GM18517 (cell line): ENCODE results near the gene SHMT2.

Experiments
- ATAC-seq: cut with Tn5 transposase; IDR thresholded peaks from one replicate; pipeline ENCODE4 v1.9.1; 2021; ENCODE audit warnings: mild to moderate bottlenecking, moderate library complexity; ENCODE audit not compliant: unreplicated experiment

Gene SHMT2

GRCh38 chr12:57196956-57197355 lies 32.6 kb upstream of the SHMT2 start:
- ATAC-seq = no peak

- no peak for ATAC-seq
These were observed 31.2 kb upstream of the SHMT2 start for GRCh38 chr12:57198329-57198728.

GRCh38 chr12:57199191-57199590 lies 30.3 kb upstream of the SHMT2 start:
- ATAC-seq = no peak

GRCh38 chr12:57200497-57200896 lies 29.0 kb upstream of the SHMT2 start:
- ATAC-seq = no peak

DNA sequence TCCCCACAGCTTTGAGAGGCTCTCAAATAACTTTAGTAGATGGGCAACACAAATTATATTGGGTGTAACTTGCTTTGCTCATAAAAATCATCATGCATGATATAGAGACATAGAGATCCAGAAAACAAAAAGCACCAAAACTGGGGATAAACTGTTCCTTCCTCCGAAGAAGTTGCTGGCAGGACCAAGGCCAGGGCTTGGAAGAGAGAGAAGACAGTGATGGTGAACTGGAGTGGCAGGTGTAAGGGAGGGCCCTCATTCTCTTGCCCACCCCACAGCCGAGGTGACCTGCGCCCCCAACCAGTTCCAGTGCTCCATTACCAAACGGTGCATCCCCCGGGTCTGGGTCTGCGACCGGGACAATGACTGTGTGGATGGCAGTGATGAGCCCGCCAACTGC lies 28.3 kb upstream of the SHMT2 start:
- ATAC-seq = no peak

DNA sequence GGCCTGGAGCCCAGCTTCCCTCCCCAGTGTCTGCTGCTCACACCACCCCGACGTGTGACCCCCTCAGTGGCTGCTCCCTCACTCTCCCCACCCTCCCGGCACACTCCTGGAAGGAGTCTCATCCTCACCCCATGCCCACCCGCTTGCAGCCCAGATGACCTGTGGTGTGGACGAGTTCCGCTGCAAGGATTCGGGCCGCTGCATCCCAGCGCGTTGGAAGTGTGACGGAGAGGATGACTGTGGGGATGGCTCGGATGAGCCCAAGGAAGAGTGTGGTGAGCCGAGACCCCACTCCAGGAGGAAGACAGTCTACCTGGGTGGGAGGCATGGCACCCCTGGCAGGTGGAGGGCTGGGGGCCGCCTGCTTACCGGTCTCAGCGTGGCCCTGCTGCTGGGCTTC lies 27.9 kb upstream of the SHMT2 start:
- no peak for ATAC-seq

DNA sequence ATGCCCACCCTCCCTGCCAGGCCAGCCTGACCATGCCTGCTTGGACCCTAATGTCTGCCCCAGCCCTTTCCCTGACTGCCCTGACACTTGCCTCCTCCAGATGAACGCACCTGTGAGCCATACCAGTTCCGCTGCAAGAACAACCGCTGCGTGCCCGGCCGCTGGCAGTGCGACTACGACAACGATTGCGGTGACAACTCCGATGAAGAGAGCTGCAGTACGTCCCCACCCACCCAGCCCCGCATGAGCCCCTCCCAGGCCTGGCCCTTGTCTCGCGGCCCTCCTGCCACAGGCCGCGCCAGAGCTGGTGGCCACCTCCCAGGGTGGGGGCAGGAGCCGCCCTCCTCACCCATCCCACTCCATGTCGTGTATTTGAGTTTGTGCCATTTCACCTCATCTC lies 27.2 kb upstream of the SHMT2 start:
- no peak for ATAC-seq

DNA sequence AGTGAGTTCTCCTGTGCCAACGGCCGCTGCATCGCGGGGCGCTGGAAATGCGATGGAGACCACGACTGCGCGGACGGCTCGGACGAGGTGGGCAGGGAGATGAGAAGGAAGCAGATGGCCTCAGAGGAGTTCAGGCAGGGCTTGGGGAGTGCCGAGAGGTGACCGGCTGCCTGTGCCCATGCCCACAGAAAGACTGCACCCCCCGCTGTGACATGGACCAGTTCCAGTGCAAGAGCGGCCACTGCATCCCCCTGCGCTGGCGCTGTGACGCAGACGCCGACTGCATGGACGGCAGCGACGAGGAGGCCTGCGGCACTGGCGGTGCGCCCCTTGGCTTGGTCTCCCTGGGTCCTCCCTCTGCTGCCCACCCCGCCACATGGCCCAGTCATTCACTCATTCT lies 26.3 kb upstream of the SHMT2 start:
- no peak for ATAC-seq

- ATAC-seq = no peak
These were observed 25.7 kb upstream of the SHMT2 start for GRCh38 chr12:57203791-57204190.

GRCh38 chr12:57204454-57204853 lies 25.1 kb upstream of the SHMT2 start:
- ATAC-seq = no peak

- no peak for ATAC-seq
These were observed 24.3 kb upstream of the SHMT2 start for GRCh38 chr12:57205186-57205585.

DNA sequence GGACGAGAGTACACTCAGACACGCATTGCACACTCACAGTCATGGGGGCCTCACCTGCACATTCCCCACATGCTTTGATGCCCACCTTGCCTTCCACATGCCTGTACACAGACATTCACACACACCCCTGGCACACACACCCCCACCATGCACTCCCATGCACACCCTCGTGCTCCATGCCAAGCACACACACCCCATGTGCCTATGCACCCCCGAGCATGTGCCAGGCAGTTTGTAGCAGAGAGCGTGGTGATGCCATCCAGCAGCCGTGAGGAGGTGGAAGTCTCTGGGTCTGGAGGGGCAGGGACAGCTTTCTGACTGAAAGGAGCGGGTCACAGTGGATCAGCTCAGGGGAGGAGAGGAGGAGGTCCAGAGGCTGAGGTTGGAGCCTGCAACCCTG lies 23.6 kb upstream of the SHMT2 start:
- no peak for ATAC-seq

- no peak for ATAC-seq
These were observed 21.5 kb upstream of the SHMT2 start for GRCh38 chr12:57207731-57208630.

DNA sequence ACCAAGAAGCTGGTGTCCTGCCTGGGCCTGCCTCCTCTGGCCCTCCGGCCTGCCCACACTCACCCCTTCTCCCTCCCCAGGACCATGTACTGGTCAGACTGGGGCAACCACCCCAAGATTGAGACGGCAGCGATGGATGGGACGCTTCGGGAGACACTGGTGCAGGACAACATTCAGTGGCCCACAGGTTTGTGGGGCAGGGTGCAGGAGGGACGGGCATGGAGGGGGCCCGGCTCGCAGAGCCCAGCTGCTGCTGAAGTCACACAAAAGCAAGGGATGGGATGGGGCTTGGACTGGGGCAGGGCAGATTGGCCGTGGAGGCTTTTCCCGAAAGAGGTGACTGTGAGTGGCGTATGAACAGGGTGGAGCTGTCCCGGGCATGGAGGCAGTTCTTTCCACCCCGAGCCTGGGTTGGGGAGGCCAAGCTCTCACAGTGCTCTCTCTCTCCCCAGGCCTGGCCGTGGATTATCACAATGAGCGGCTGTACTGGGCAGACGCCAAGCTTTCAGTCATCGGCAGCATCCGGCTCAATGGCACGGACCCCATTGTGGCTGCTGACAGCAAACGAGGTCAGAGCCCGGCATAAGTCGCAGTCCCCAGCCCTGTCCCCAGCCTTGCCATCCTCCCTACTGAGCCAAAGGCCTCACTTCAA lies 20.8 kb upstream of the SHMT2 start:
- ATAC-seq = no peak

DNA sequence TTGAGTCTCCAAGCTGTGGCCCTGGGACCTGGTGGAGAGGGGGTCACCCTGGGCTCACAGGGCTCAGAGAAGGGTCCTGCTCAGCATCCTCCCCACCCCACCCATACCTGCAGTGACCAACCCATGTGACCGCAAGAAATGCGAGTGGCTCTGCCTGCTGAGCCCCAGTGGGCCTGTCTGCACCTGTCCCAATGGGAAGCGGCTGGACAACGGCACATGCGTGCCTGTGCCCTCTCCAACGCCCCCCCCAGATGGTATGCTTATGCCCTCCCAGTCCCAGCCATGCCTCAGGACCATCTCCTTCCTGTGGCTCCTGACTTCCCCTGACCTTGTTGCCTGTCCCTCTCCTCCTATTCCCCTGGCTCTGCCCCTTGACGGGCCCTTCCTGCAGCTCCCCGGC lies 19.6 kb upstream of the SHMT2 start:
- ATAC-seq = no peak

GRCh38 chr12:57210461-57210860 lies 19.1 kb upstream of the SHMT2 start:
- no peak for ATAC-seq

GRCh38 chr12:57210926-57211692 lies 18.4 kb upstream of the SHMT2 start:
- no peak for ATAC-seq

DNA sequence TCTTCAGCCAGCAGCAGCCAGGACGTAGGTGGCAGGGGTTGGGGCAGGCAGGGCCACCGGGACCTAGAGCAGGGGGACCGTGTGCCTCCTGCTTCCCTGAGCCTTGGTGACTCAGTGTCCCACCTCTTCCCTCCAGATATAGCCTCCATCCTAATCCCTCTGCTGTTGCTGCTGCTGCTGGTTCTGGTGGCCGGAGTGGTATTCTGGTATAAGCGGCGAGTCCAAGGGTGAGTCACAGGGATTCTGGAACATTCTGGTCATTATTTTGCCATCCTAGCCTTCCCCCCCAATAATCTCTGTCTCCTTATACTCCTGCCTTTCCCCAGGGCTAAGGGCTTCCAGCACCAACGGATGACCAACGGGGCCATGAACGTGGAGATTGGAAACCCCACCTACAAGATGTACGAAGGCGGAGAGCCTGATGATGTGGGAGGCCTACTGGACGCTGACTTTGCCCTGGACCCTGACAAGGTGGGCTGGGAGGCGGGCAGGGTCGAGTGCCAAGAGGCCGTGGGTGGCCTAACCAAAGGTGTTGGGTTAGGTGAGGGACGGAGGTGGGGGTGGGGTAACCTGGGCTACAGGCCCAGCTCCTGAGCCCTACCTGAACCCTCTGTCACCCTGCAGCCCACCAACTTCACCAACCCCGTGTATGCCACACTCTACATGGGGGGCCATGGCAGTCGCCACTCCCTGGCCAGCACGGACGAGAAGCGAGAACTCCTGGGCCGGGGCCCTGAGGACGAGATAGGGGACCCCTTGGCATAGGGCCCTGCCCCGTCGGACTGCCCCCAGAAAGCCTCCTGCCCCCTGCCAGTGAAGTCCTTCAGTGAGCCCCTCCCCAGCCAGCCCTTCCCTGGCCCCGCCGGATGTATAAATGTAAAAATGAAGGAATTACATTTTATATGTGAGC lies 17.5 kb upstream of the SHMT2 start:
- no peak for ATAC-seq

GRCh38 chr12:57212701-57213057 lies 16.8 kb upstream of the SHMT2 start:
- no peak for ATAC-seq

- ATAC-seq = no peak
These were observed 16.3 kb upstream of the SHMT2 start for GRCh38 chr12:57213058-57213715.
